ENCODE measurements around the gene KBTBD7. TPM values are rescaled to one million over a fixed set of nuclear protein-coding genes. Genes with fewer than 3 reads are reported as not detected.

Gene KBTBD7
- polyA plus RNA-seq, 3 donors: 0.43 to 7.7 (median 5.5) TPM

GRCh38 chr13:41154042-41154441, 40.3 kb downstream of the KBTBD7 start:
- TF ChIP-seq CTCF (IDR thresholded peaks at IDR 0.05): no peak
- Mint-ChIP-seq H3K4me1 (no peaks in the 10 kb centered on the region), H3K4me3 (no peak overlapping the region), H3K9me3 (peaks cover 24 to 38% (median 35%) of the 10 kb centered on the region in 7 donors), H3K36me3 (peaks cover 2 to 9% of the 10 kb centered on the region in 2 donors), H3K27ac (no peak overlapping the region), H3K27me3 (ENCODE audit: low read depth in 3 of 3) (peaks cover 0 to 1% (median 0%) of the 10 kb centered on the region in 3 donors)
- intact Hi-C loops (cut with micrococcal nuclease): no loop called here
- H2AFZ ChIP-seq (ENCODE audit: insufficient read depth, low read depth, low read length, poor library complexity, severe bottlenecking): no peak overlapping the region
- H4K20me1 ChIP-seq (ENCODE audit: insufficient read depth, low read length): no peaks in the 10 kb centered on the region
- no peak overlapping the region for H3K9ac ChIP-seq (ENCODE audit: insufficient read depth, low read length, poor library complexity, severe bottlenecking)
- H3K4me3 ChIP-seq (replicated peaks in 1 of 3; ENCODE audit: low read depth in 2 of 3, low read length in 3 of 3): no peak overlapping the region
- H3K4me1 ChIP-seq (ENCODE audit: control insufficient read depth in 1 of 2, insufficient read depth in 2 of 2, low read length in 2 of 2): no peaks in the 10 kb centered on the region
- no peak overlapping the region for H3K4me2 ChIP-seq (replicated peaks; ENCODE audit: extremely low read depth, low read length, poor library complexity, severe bottlenecking)
- no peak for DNase-seq
- H3K27ac ChIP-seq (ENCODE audit: low read depth in 1 of 2, low read length in 2 of 2): no peak overlapping the region
- H3K9me3 ChIP-seq (replicated peaks in 1 of 2; ENCODE audit: control insufficient read depth in 1 of 2, insufficient read depth in 1 of 2, low read length in 2 of 2): peaks cover 25 to 34% of the 10 kb centered on the region in 2 donors
- no peaks in the 10 kb centered on the region for H3K79me2 ChIP-seq (ENCODE audit: insufficient read depth, low read length)
- peaks cover 0 to 10% of the 10 kb centered on the region in 2 donors for H3K36me3 ChIP-seq (replicated peaks in 1 of 2; ENCODE audit: control insufficient read depth in 1 of 2, insufficient read depth in 2 of 2, low read length in 2 of 2)
- H3K27me3 ChIP-seq (ENCODE audit: control insufficient read depth in 2 of 2, insufficient read depth in 2 of 2, low read length in 2 of 2): no peaks in the 10 kb centered on the region

GRCh38 chr13:41152005-41152404, 42.4 kb downstream of the KBTBD7 start:
- Histone ChIP-seq H3K36me3 (replicated peaks in 1 of 2; ENCODE audit: control insufficient read depth in 1 of 2, insufficient read depth in 2 of 2, low read length in 2 of 2) (peaks cover 0 to 10% of the 10 kb centered on the region in 2 donors), H4K20me1 (ENCODE audit: insufficient read depth, low read length) (no peaks in the 10 kb centered on the region), H3K27me3 (ENCODE audit: control insufficient read depth in 2 of 2, insufficient read depth in 2 of 2, low read length in 2 of 2) (no peaks in the 10 kb centered on the region), H3K4me2 (replicated peaks; ENCODE audit: extremely low read depth, low read length, poor library complexity, severe bottlenecking) (no peak overlapping the region), H3K4me1 (ENCODE audit: control insufficient read depth in 1 of 2, insufficient read depth in 2 of 2, low read length in 2 of 2) (no peaks in the 10 kb centered on the region), H3K4me3 (replicated peaks in 1 of 3; ENCODE audit: low read depth in 2 of 3, low read length in 3 of 3) (no peak overlapping the region), H2AFZ (ENCODE audit: insufficient read depth, low read depth, low read length, poor library complexity, severe bottlenecking) (no peak overlapping the region), H3K79me2 (ENCODE audit: insufficient read depth, low read length) (no peaks in the 10 kb centered on the region), H3K27ac (ENCODE audit: low read depth in 1 of 2, low read length in 2 of 2) (no peak overlapping the region), H3K9me3 (replicated peaks in 1 of 2; ENCODE audit: control insufficient read depth in 1 of 2, insufficient read depth in 1 of 2, low read length in 2 of 2) (peaks cover 44 to 55% of the 10 kb centered on the region in 2 donors), H3K9ac (ENCODE audit: insufficient read depth, low read length, poor library complexity, severe bottlenecking) (no peak overlapping the region)
- DNase-seq: no peak
- Mint-ChIP-seq H3K36me3 (peaks cover 5 to 13% of the 10 kb centered on the region in 2 donors), H3K4me1 (no peaks in the 10 kb centered on the region), H3K27me3 (ENCODE audit: low read depth in 3 of 3) (peaks cover 0 to 1% (median 0%) of the 10 kb centered on the region in 3 donors), H3K9me3 (peaks cover 36 to 59% (median 55%) of the 10 kb centered on the region in 7 donors), H3K27ac (no peak overlapping the region), H3K4me3 (no peak overlapping the region)
- TF ChIP-seq CTCF (IDR thresholded peaks at IDR 0.05): no peak
- intact Hi-C loops (cut with micrococcal nuclease): no loop called here
- no CpG with 5 or more reads among the region's 3 CpGs for WGBS (ENCODE audit: insufficient coverage)
